Pancreas (tissue), 10 donors: ENCODE measurements around the gene KDM6B. TPM values are rescaled to one million over a fixed set of nuclear protein-coding genes. Genes with fewer than 3 reads are reported as not detected.

ENCODE experiments used
- ATAC-seq, 4 donors: fragments of 200-7000 bp; cut with Tn5 transposase; one replicate each; pipeline versions ENCODE4 v1.8.0 to v1.9.1; 2020; ENCODE audit warnings: mild to moderate bottlenecking in 4 of 4, moderate library complexity in 4 of 4
- DNase-seq, 6 donors: peaks; one replicate each; pipeline ENCODE4 v3.0.0-alpha.2; 2020
- FAIRE-seq: peaks from 2 replicates; lab custom pipeline; 2012; peaks lifted over from hg19 to GRCh38; lab: Jason Lieb, UNC
- H3K27ac ChIP-seq, 4 donors: fragments of 200-600 bp; sonication (generic); 1 replicate in 3 of 4; 2 replicates in 1 of 4; pipeline versions ENCODE4 v1.5.0 to v1.8.0; 2020
- H3K27me3 ChIP-seq, 4 donors: fragments of 200-600 bp; one replicate each; pipeline ENCODE4 v1.8.0; 2021
- H3K36me3 ChIP-seq, 3 donors: fragments of 200-600 bp; sonication (generic) in 1 of 3; one replicate each; pipeline versions ENCODE4 v1.5.0 to v1.8.0; 2020 to 2021
- H3K4me1 ChIP-seq, 3 donors: fragments of 200-600 bp; one replicate each; pipeline ENCODE4 v1.8.0; 2021
- H3K4me3 ChIP-seq, 4 donors: fragments of 200-600 bp; sonication (generic) in 2 of 4; one replicate each; pipeline versions ENCODE4 v1.5.0 to v1.8.0; 2020 to 2021
- H3K9me3 ChIP-seq, 4 donors: fragments of 200-600 bp; one replicate each; pipeline ENCODE4 v1.8.0; 2021
- CTCF ChIP-seq, 4 donors: fragments of 200-600 bp; sonication (generic) in 3 of 4; IDR thresholded peaks; one replicate each; pipeline versions ENCODE4 v1.5.0 to v1.8.0; 2021; ENCODE audit warnings: antibody characterized with exemption in 4 of 4
- WGBS, 2 donors: extraction: QIAGEN DNeasy Blood & Tissue Kit; methylation state at CpG; one replicate each; pipeline ENCODE4 v1.1.7; 2013; 5-methylcytosine and 5-hydroxymethylcytosine counted together
- intact Hi-C, 3 donors: fragments of 100-400 bp; cut with DNase I; formaldehyde crosslinking; loops; one replicate each; pipeline versions ENCODE4 v1.11.1 to v1.14.2; 2022
- polyA plus RNA-seq, 2 donors: library from polyadenylated mRNA; stranded (reverse); fragments of 200-250 nt; gene quantifications; one replicate each; pipeline ENCODE4 v1.2.3, GENCODE V29; 2013
- total RNA-seq, 6 donors: library from RNA; stranded (reverse); fragmentation: NEBNext Ultra II Directional in 4 of 6; extraction: Animal tissue kit (Norgen Biotek cat#: 25700) in 4 of 6; gene quantifications; one replicate each; pipeline versions ENCODE4 v1.2.1 to v1.2.4, GENCODE V29; 2021 to 2023
- donor health status: healthy with polysubstance abuse.
- donor health status: DM: no; HTN: no; CAD: no; lungs with moderate emphysema.
- donor health status: DM: no; HTN: no; CAD: no.
- donor health status: control.
- donor health status: control.
- donor health status: Bipolar disorder and iron deficiency.
- donor health status: DM: yes; HTN: yes; CAD: no.
- donor health status: DM: no; HTN: no; CAD: no.
- donor health status: DM: no; HTN: no; CAD: no.
- donor health status: DM: yes; HTN: yes; CAD: no.

KDM6B gene
- total and polyA plus RNA-seq, 8 donors, result 8.9 to 23.7 (median 15.5) TPM

- no peaks in the 10 kb centered on the region for H3K27me3 ChIP-seq
- FAIRE-seq, result no peak
- intact Hi-C loops, result no loop called here
- ATAC-seq, result no peak
- no peaks in the 10 kb centered on the region for H3K36me3 ChIP-seq
- no peaks in the 10 kb centered on the region for H3K9me3 ChIP-seq
- 85 to 87% methylated on average over 17 of the region's 17 CpGs for WGBS, 2 donors
- no peak for DNase-seq
- H3K4me3 ChIP-seq, result no peak overlapping the region
- TF ChIP-seq CTCF (IDR thresholded peaks at IDR 0.05), result no peak
- no peaks in the 10 kb centered on the region for H3K4me1 ChIP-seq
- H3K27ac ChIP-seq, result no peak overlapping the region
These were observed 41.4 kb upstream of the KDM6B start for GRCh38 chr17:7792611-7793010.

GRCh38 chr17:7794075-7794663 lies 39.8 kb upstream of the KDM6B start:
- 64 to 65% methylated on average over 19 of the region's 19 CpGs for WGBS, 2 donors
- Histone ChIP-seq H3K4me1 (no peaks in the 10 kb centered on the region), H3K36me3 (no peaks in the 10 kb centered on the region), H3K27ac (no peak overlapping the region), H3K9me3 (no peaks in the 10 kb centered on the region), H3K4me3 (no peak overlapping the region), H3K27me3 (no peaks in the 10 kb centered on the region)
- DNase-seq, result no peak
- no peak for FAIRE-seq
- intact Hi-C loops, result no loop called here
- no peak for ATAC-seq
- TF ChIP-seq CTCF (IDR thresholded peaks at IDR 0.05), result no peak

GRCh38 chr17:7797976-7798375 lies 36.0 kb upstream of the KDM6B start:
- TF ChIP-seq CTCF (IDR thresholded peaks at IDR 0.05), result no peak
- H3K9me3 ChIP-seq, result no peaks in the 10 kb centered on the region
- no peaks in the 10 kb centered on the region for H3K4me1 ChIP-seq
- ATAC-seq (no peak), FAIRE-seq (no peak), DNase-seq (no peak)
- intact Hi-C loops, result no loop called here
- H3K27me3 ChIP-seq, result no peaks in the 10 kb centered on the region
- no peak overlapping the region for H3K27ac ChIP-seq
- H3K36me3 ChIP-seq, result no peaks in the 10 kb centered on the region
- H3K4me3 ChIP-seq, result no peak overlapping the region
- WGBS, 2 donors, result 80 to 87% methylated on average over 13 of the region's 13 CpGs

GRCh38 chr17:7798839-7799238 lies 35.2 kb upstream of the KDM6B start:
- DNase-seq (no peak), ATAC-seq (no peak), FAIRE-seq (no peak)
- TF ChIP-seq CTCF (IDR thresholded peaks at IDR 0.05), result no peak
- WGBS, 2 donors, result 71 to 75% methylated on average over 13 of the region's 13 CpGs
- intact Hi-C loops, result no loop called here
- Histone ChIP-seq H3K9me3 (no peaks in the 10 kb centered on the region), H3K27me3 (no peaks in the 10 kb centered on the region), H3K27ac (no peak overlapping the region), H3K4me1 (no peaks in the 10 kb centered on the region), H3K36me3 (no peaks in the 10 kb centered on the region), H3K4me3 (no peak overlapping the region)

- Histone ChIP-seq H3K9me3 (no peaks in the 10 kb centered on the region), H3K27me3 (no peaks in the 10 kb centered on the region), H3K27ac (no peak overlapping the region), H3K36me3 (no peaks in the 10 kb centered on the region), H3K4me3 (no peak overlapping the region), H3K4me1 (no peaks in the 10 kb centered on the region)
- intact Hi-C loops, result loop anchor here in 1 of 3 donors (10.0 kb wide), 1 partner anchor 69 kb away; no protein-coding TSS in a partner anchor
- TF ChIP-seq CTCF (IDR thresholded peaks at IDR 0.05), result no peak
- WGBS, 2 donors, result 43 to 44% methylated on average over 13 of the region's 13 CpGs
- FAIRE-seq, result no peak
- DNase-seq, result peak in 3 of 6 donors; percentile 33 to 34 (median 34)
- ATAC-seq, result peak; percentile 53 to 75 (median 61)
These were observed 30.0 kb upstream of the KDM6B start for GRCh38 chr17:7803981-7804380.
